Measurements from ENCODE around the gene PCDHGA11. TPM values are rescaled to one million over a fixed set of nuclear protein-coding genes. Genes with fewer than 3 reads are reported as not detected.
"Not testable (repeated sequence)": the region's sequence is repeated elsewhere in the genome, so short reads cannot be mapped to it uniquely, and the experiment has no call there.

Gene PCDHGA11
- total RNA-seq, 1 donor from 2014 or later = 4.2 TPM

DNA sequence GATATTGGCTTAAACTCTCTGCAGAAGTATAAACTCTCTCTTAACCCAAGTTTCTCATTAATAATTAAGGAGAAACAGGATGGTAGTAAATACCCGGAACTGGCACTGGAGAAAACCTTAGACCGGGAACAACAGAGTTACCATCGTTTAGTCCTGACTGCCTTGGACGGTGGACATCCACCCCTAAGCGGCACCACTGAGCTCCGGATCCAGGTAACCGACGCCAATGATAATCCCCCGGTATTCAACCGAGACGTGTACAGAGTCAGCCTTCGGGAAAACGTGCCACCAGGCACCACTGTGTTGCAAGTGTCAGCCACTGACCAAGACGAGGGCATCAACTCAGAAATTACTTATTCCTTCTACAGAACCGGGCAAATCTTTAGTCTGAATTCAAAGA lies 22.2 kb upstream of the PCDHGA11 start:
- no peak for DNase-seq (ENCODE audit: low spot score)

GRCh38 chr5:141399555-141400258 lies 21.1 kb upstream of the PCDHGA11 start:
- no peak for DNase-seq (ENCODE audit: low spot score)

GRCh38 chr5:141402553-141403243 lies 18.2 kb upstream of the PCDHGA11 start, which contains the start of gene PCDHGA9:
TSS of gene PCDHGA9 (plus strand) at chr5:141402778. CDS start at chr5:141402953, 175 bp downstream.
- no peak for DNase-seq (ENCODE audit: low spot score)

DNA sequence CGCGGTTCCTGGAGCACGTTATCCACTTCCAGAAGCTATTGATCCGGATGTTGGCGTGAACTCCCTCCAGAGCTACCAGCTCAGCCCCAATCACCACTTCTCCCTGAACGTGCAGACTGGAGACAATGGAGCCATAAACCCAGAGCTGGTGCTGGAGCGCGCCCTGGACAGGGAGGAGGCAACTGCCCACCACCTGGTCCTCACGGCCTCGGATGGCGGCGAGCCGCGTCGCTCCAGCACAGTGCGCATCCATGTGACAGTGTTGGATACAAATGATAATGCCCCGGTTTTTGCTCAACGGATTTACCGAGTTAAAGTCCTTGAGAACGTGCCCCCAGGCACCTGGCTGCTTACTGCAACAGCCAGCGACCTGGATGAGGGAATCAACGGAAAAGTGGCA lies 17.5 kb upstream of the PCDHGA11 start:
- DNase-seq (ENCODE audit: low spot score) = no peak

- DNase-seq (ENCODE audit: low spot score) = not testable (repeated sequence)
Observed at GRCh38 chr5:141407790-141408505, 12.9 kb upstream of the PCDHGA11 start, which contains the start of gene PCDHGB6. TSS of gene PCDHGB6 (plus strand) at chr5:141408021. CDS start at chr5:141408203, 182 bp downstream.

DNA sequence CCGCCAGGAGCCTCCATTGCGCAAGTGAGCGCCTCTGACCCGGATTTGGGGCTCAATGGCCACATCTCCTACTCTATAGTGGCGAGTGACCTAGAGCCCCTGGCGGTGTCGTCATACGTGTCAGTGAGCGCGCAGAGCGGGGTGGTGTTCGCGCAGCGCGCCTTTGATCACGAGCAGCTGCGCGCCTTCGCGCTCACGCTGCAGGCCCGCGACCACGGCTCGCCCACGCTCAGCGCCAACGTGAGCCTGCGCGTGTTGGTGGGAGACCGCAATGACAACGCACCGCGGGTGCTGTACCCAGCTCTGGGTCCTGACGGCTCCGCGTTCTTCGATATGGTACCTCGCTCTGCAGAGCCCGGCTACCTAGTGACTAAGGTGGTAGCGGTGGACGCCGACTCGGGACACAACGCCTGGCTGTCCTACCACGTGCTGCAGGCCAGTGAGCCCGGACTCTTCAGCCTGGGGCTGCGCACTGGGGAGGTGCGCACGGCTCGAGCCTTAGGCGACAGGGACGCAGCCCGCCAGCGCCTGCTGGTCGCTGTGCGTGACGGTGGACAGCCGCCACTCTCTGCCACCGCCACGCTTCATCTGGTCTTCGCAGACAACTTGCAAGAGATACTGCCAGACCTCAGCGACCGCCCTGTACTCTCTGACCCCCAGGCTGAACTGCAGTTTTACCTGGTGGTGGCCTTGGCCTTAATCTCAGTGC lies 11.1 kb upstream of the PCDHGA11 start:
- DNase-seq (ENCODE audit: low spot score) = no peak

DNA sequence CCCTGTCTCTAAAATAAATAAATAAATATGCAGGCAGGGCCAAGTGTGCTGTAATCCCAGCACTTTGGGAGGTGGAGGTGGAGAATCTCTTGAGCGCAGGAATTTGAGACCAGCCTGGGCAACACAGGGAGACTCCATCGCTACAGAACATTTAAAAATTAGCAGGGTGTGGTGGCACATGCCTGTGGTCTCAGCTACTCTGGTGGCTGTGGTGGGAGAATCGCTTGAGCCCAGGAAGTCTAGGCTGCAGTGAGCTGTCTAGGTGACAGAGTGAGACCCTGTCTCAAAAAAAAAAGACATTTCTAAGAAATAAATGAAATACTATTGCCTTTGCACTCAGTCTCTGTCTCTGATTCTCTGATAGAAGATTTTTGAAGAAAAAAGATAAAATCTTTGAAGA lies 9.3 kb upstream of the PCDHGA11 start:
- no peak for DNase-seq (ENCODE audit: low spot score)

DNA sequence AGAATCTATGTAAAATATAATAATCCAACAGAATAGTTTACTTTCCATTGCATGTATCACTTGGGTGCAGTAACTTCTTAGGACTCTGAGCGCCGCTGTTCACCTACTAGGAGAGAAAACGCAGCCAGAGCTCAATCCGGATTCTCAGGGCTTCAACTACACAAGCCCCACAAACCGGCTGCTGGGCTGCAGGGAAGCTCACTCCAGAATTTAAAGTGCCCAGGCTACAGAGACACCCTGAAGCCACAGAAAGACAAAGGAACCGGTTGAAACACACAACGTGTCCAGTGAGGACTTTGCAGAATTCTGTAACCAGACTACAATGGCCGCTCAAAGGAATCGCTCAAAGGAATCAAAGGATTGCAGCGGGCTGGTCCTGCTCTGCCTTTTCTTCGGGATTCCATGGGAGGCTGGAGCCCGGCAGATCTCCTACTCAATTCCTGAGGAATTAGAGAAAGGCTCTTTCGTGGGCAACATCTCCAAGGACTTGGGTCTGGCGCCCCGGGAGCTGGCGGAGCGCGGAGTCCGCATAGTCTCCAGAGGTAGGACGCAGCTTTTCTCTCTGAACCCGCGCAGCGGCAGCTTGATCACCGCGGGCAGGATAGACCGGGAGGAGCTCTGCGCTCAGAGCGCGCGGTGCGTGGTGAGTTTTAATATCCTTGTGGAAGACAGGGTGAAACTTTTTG lies 7.9 kb upstream of the PCDHGA11 start, which contains the start of gene PCDHGA10:
PCDHGA10 (plus strand) TSS at position 134 of the 686 bp plus-strand sequence; CDS start at position 323, 189 bp downstream.
- DNase-seq (ENCODE audit: low spot score) = peak; percentile 44

DNA sequence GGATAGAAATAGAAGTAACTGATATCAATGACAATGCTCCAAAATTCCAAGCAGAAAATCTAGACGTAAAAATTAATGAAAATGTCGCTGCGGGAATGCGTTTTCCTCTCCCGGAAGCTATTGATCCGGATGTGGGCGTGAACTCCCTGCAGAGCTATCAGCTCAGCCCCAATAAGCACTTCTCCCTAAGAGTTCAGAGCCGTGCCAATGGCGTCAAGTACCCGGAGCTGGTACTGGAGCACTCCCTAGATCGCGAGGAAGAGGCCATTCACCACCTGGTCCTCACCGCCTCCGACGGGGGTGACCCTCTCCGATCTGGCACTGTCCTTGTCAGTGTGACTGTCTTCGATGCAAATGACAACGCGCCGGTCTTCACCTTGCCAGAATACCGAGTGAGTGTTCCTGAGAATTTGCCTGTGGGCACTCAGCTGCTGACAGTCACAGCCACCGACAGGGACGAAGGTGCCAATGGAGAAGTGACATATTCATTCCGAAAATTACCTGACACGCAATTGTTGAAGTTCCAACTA lies 7.2 kb upstream of the PCDHGA11 start:
- no peak for DNase-seq (ENCODE audit: low spot score)

DNA sequence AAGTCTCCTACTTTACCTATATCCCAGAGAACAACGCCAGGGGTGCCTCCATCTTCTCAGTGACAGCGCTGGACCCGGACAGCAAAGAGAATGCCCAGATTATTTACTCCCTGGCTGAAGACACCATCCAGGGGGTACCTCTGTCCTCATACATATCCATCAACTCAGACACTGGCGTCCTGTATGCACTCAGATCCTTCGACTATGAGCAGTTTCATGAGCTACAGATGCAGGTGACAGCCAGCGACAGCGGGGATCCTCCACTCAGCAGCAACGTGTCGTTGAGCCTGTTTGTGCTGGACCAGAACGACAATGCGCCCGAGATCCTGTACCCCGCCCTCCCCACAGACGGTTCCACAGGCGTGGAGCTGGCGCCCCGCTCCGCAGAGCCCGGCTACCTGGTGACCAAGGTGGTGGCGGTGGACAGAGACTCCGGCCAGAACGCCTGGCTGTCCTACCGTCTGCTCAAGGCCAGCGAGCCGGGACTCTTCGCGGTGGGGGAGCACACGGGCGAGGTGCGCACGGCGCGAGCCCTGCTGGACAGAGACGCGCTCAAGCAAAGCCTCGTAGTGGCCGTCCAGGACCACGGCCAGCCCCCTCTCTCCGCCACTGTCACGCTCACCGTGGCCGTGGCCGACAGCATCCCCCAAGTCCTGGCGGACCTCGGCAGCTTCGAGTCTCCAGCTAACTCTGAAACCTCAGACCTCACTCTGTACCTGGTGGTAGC lies 6.1 kb upstream of the PCDHGA11 start:
- not testable (repeated sequence) for DNase-seq (ENCODE audit: low spot score)

GRCh38 chr5:141415275-141415618 lies 5.6 kb upstream of the PCDHGA11 start:
- not testable (repeated sequence) for DNase-seq (ENCODE audit: low spot score)

GRCh38 chr5:141417494-141418172 lies 3.2 kb upstream of the PCDHGA11 start, which contains the start of gene PCDHGB7:
TSS of gene PCDHGB7 (plus strand) at chr5:141417677. CDS start at chr5:141417860, 183 bp downstream.
- peak; percentile 62 for DNase-seq (ENCODE audit: low spot score)

DNA sequence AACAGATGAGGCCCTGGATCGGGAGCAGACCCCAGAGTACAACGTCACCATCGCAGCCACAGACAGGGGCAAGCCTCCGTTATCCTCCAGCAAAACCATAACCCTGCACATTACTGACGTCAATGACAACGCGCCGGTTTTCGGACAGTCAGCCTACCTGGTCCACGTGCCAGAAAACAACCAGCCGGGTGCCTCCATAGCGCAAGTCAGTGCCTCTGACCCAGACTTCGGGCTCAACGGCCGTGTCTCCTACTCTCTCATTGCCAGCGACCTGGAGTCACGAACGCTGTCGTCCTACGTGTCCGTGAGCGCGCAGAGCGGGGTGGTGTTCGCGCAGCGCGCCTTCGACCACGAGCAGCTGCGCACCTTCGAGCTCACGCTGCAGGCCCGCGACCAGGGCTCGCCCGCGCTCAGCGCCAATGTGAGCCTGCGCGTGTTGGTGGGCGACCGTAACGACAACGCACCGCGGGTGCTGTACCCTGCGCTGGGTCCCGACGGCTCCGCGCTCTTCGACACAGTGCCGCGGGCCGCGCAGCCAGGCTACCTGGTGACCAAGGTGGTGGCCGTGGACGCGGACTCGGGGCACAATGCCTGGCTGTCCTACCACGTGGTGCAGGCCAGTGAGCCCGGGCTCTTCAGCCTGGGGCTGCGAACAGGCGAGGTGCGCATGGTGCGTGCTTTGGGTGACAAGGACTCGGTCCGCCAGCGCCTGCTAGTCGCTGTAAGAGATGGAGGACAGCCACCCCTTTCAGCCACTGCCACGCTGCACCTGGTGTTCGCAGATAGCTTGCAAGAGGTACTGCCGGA lies 1.6 kb upstream of the PCDHGA11 start:
- no peak for DNase-seq (ENCODE audit: low spot score)

DNA sequence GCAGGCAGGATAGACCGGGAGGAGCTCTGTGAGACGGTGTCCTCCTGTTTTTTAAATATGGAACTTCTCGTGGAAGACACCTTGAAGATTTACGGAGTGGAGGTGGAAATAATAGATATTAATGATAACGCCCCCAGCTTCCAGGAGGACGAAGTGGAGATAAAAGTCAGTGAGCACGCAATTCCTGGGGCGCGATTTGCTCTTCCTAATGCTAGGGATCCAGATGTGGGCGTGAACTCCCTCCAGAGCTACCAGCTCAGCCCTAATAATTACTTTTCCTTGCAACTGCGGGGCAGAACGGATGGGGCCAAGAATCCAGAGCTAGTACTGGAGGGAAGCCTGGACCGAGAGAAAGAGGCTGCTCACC lies 621 bp downstream of the PCDHGA11 start:
- no peak for DNase-seq (ENCODE audit: low spot score)

GRCh38 chr5:141422742-141423291 lies 2.0 kb downstream of the PCDHGA11 start:
- no peak for DNase-seq (ENCODE audit: low spot score)

DNA sequence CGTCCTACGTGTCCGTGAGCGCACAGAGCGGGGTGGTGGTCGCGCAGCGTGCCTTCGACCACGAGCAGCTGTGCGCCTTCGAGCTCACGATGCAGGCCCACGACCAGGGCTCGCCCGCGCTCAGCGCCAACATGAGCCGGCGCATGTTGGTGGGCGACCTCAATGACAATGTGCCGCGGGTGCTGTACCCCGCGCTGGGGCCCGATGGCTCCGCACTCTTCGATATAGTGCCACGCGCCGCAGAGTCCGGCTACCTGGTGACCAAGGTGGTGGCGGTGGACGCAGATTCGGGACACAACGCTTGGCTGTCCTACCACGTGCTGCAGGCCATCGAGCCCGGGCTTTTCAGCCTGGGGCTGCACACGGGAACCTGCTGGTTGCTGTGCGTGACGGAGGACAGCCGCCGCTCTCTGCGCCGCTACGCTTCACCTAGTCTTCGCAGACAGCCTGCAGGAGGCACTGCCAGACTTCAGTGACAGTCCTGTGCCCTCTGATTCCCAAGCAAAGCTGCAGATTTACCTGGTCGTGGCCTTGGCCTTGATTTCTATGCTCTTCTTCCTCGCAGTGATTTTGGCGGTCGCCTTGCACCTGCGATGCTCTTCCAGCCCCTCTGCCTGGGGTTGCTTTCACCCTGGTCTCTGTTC lies 7.1 kb downstream of the PCDHGA11 start:
- no peak for DNase-seq (ENCODE audit: low spot score)

GRCh38 chr5:141430332-141431113 lies 9.7 kb downstream of the PCDHGA11 start, which contains the start of gene PCDHGA12:
TSS of gene PCDHGA12 (plus strand) at chr5:141430507. CDS start at chr5:141430760, 253 bp downstream.
- peak; percentile 57 for DNase-seq (ENCODE audit: low spot score)
